Suprapubic skin (tissue), 4 donors: ENCODE measurements around the gene RPGRIP1L.

Experiments
- CTCF ChIP-seq, 2 donors: fragments of 200-600 bp in 1 of 2; fragments of 450-650 bp in 1 of 2; sonication (generic) in 1 of 2; IDR thresholded peaks; one replicate each; pipeline ENCODE4 v1.5.1; 2016 to 2019; ENCODE audit warnings: antibody characterized with exemption in 2 of 2, mild to moderate bottlenecking in 1 of 2, moderate library complexity in 1 of 2
- EP300 ChIP-seq: sonication (generic); formaldehyde crosslinking; IDR thresholded peaks from one replicate; pipeline ENCODE4 v1.6.1; 2017; ENCODE audit warnings: antibody characterized with exemption
- POLR2A ChIP-seq, 2 donors: fragments of 450-650 bp; IDR thresholded peaks; one replicate each; pipeline ENCODE4 v1.6.1; 2017; ENCODE audit warnings: antibody characterized with exemption in 2 of 2, mild to moderate bottlenecking in 2 of 2, moderate library complexity in 2 of 2
- POLR2AphosphoS5 ChIP-seq, 3 donors: sonication (generic); formaldehyde crosslinking; IDR thresholded peaks; one replicate each; pipeline ENCODE4 v1.6.1; 2017; ENCODE audit warnings: antibody characterized with exemption in 3 of 3

- no peak for TF ChIP-seq CTCF (IDR thresholded peaks at IDR 0.05)
- TF ChIP-seq POLR2A (IDR thresholded peaks at IDR 0.05), result no peak
- no peak for TF ChIP-seq POLR2AphosphoS5 (IDR thresholded peaks at IDR 0.05)
- TF ChIP-seq EP300, result no peak
Observed at GRCh38 chr16:53576904-53577303, 126.8 kb downstream of the RPGRIP1L start.
